HG03521 (cell line): Measurements from ENCODE around the gene FCER1G.
"Not testable (repeated sequence)": the region's sequence is repeated elsewhere in the genome, so short reads cannot be mapped to it uniquely, and the experiment has no call there.

Experiments
- ATAC-seq: cut with Tn5 transposase; IDR thresholded peaks from one replicate; pipeline ENCODE4 v1.9.1; 2021; ENCODE audit warnings: mild to moderate bottlenecking, moderate library complexity; ENCODE audit not compliant: unreplicated experiment

The FCER1G gene

DNA sequence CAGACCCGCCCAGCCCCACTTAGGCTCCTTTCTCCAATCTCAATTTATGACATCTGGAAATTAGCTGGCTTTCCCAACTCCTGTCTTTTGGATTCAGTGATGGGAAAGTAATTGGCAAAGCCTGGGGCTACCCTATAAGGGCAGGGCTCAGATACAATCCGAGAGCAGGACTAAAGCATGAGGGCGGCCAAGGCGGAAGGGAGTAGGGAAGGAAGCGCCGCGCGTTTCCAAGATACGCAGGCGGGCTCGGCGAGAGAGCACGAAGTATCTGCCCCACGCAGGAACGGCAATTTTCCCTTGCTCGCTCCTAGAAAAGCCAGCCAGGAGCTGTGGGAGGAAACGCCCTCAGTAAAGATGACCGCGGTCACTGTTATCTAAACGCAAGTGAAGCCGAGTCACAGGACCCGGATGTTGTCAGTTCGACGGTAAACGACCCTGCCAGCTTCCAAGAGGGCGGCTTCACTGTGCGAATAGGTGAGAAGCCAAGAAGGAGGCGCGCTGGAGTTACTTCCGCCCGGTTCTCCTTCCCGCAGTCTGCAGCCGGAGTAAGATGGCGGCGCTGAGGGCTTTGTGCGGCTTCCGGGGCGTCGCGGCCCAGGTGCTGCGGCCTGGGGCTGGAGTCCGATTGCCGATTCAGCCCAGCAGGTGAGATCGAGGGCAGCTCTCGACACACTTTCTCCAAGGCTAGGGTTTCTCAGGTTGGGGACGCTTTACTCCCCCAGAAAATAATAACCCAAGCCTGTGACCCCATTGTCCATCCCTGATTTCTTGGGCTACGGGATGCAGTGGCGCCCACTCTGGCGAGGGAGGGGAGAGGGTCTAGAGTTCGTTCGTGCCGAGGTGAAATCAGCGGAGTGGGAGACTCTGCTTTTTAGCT, 13.0 kb upstream of the FCER1G start, which contains the start of gene NDUFS2:
NDUFS2 (plus strand) TSS at position 532 of the 877 bp plus-strand sequence; CDS start at position 551, 19 bp downstream.
- ATAC-seq: peak; percentile 98

GRCh38 chr1:161206411-161207140, 8.5 kb upstream of the FCER1G start:
- ATAC-seq: no peak

- ATAC-seq: no peak
Observed at GRCh38 chr1:161207173-161207572, 7.9 kb upstream of the FCER1G start.

DNA sequence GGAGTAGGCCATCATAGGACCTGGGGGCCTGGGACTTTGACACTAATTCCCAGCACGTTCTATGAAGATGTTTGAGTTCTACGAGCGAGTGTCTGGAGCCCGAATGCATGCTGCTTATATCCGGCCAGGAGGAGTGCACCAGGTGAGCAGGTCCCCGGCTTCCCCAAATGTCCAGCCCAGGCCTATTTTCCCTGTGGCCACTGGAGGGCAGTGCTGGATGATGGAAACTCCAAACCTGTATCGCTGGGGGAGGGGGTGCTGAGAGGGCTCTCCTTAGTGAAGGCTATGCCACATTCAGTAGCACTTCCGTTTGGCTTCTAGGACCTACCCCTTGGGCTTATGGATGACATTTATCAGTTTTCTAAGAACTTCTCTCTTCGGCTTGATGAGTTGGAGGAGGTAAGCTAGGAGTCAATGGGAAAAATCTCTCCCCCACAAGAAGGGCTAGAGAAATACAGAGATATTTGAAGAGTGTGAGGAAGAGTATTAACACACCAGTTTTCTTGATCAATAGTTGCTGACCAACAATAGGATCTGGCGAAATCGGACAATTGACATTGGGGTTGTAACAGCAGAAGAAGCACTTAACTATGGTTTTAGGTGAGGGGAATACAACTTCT, 5.2 kb upstream of the FCER1G start:
- ATAC-seq: no peak

DNA sequence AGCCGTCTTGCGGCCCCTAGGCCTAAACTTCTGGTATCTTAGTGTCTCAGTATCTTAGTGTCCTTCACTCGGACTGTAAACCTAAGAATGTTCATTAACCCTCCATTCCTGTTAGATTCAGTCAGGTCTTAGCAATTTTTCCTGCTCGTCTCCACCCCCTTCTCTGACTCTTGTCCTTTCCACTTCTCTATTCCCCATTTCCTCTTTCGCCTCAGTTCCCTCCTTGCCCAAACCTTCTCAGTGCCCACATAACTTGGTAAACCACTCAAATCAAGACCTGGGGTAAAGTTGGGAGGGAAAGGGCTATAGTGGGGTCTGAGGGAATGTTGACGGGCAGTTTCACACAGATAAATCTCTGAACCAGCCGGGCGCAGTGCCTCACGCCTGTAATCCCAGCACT, 726 bp upstream of the FCER1G start:
- ATAC-seq: no peak

- peak; percentile 85 for ATAC-seq
Observed at GRCh38 chr1:161216945-161217712, 2.0 kb downstream of the FCER1G start.

DNA sequence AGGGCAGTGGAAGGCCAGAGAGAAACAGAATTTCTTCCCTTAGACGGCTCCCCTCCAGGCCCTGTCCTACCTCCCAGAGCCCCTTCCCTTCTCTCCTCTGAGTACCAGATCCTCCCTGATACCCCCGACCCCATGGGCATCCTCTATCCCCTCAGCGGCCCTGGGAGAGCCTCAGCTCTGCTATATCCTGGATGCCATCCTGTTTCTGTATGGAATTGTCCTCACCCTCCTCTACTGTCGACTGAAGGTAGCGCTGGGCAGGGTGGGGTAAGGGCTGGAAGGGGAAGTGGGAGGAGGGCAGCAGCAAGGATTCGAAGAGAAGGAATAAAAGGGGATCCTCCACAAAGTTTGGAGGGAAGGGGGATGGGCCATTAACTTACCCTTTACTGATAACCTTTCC, 2.7 kb downstream of the FCER1G start:
- no peak for ATAC-seq

- no peak for ATAC-seq
Observed at GRCh38 chr1:161218301-161219077, 3.4 kb downstream of the FCER1G start.

- ATAC-seq: no peak
Observed at GRCh38 chr1:161219078-161219892, 4.2 kb downstream of the FCER1G start.

DNA sequence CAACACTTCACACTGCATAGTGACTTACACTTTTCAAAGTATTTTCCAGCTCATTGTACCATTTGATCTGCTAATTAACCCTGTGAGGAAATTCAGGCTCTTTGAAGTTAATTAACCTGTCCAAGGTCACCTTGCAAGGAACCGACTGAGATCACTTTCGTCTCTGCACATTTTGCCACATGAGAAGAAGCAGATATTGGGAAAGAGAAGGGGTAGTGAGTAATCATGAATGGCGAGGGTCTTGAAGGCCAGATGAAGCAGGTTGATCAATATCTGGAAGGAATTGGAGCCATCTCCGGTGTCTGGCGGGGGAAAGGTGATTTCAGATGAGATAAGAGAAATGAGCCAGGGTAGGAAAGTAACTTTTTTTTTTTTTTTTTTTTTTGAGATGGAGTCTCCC, 4.9 kb downstream of the FCER1G start:
- ATAC-seq: no peak

DNA sequence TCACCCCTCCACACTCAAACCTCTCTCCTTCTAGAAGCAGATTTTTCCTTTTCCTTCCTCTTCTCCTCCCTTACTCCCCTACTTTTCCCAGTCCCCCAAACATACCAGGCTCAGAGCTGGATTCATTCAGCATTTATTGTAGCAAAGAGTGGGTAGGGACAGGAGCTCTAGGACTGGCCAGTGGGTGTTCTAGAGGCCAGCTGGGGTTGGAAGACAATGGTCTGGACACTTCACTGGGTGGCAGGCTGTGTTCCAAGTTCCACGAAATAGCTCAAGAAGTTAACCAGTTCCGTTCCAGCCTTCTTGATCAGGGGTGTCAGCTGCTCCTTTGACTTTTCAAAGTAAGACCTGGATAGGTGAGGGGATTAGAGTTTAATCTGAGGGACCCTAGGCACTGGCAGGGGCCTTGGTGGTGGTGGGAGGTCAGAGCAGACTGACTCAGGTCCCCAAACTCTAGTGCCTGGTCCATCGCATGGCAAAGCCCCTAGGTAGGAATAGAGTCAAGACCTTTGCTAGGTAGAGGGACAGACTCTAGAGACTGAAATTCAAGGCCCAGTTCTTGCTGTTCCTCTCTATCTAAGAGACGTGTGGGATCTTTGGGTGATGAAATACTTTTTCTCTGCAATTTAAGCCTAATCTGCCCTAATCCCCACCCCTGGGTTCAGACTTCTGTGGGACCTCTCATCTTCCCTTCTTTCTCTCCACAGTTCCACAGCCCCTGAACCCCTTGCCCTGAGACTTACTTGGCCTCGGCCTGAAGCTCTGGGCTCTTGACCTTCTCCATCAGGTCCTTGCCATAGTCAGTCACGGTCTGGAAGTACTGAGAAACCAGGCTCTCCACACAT, 7.3 kb downstream of the FCER1G start:
- no peak for ATAC-seq

GRCh38 chr1:161223805-161224694, 9.0 kb downstream of the FCER1G start:
- no peak for ATAC-seq

DNA sequence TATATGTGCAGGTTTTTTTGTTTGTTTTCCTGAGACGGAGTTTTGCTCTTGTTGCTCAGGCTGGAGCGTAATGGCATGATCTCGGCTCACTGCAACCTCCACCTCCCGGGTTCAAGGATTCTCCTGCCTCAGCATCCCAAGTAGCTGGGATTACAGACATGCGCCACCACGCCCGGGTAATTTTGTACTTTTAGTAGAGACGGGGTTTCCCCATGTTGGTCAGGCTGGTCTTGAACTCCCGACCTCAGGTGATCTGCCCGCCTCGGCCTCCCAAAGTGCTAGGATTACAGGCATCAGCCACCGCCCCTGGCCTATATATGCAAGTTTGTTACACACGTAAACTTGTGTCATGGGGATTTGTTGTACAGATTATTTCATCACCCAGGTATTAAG, 9.6 kb downstream of the FCER1G start:
- not testable (repeated sequence) for ATAC-seq

GRCh38 chr1:161225178-161225533, 10.1 kb downstream of the FCER1G start:
- ATAC-seq: no peak

- peak; percentile 94 for ATAC-seq
Observed at GRCh38 chr1:161225534-161226319, 10.6 kb downstream of the FCER1G start, which contains the start of gene TOMM40L. Gene TOMM40L, plus strand, starts transcription at chr1:161226060. Its CDS starts 430 bp downstream, at chr1:161226490.

DNA sequence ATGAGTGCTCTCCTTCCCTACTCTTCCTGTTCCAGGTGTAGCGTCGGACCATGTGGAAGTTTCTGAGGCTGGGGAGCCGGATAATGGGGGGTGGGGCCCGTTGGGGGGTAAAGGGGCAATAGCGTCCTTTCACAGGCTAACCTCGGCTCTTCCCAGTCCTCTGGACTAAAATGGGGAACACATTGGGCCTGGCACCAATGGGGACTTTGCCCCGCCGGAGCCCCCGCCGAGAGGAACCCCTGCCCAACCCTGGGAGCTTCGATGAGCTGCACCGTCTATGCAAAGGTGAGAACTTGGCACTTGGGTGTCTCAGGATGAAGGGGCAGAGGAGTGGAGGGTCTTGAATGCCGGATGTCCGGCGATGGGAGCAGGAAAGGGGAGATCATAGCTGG, 11.2 kb downstream of the FCER1G start:
- ATAC-seq: no peak
